Right forelimb (tissue), 1 donor: ENCODE measurements around the gene MAD1L1.

ENCODE experiments used
- DNase-seq: peaks from one replicate; pipeline ENCODE4 v3.0.0-alpha.2; 2018

MAD1L1 gene

GRCh38 chr7:2019711-2020511, 212.8 kb downstream of the MAD1L1 start:
- peak; percentile 67 for DNase-seq

- DNase-seq, result no peak
Observed at GRCh38 chr7:2019461-2019710, 213.4 kb downstream of the MAD1L1 start.

- peak; percentile 75 for DNase-seq
Observed at GRCh38 chr7:2018569-2019460, 213.9 kb downstream of the MAD1L1 start.

GRCh38 chr7:2017914-2018568, 214.7 kb downstream of the MAD1L1 start:
- peak; percentile 45 for DNase-seq

- DNase-seq, result peak; percentile 15
Observed at GRCh38 chr7:2017481-2017891, 215.3 kb downstream of the MAD1L1 start.

- peak; percentile 31 for DNase-seq
Observed at GRCh38 chr7:2016761-2017480, 215.8 kb downstream of the MAD1L1 start.

- peak; percentile 39 for DNase-seq
Observed at GRCh38 chr7:2016021-2016631, 216.6 kb downstream of the MAD1L1 start.

GRCh38 chr7:2015251-2015871, 217.4 kb downstream of the MAD1L1 start:
- peak; percentile 32 for DNase-seq

GRCh38 chr7:2014391-2015241, 218.1 kb downstream of the MAD1L1 start:
- DNase-seq, result peak; percentile 42

GRCh38 chr7:2013381-2014311, 219.1 kb downstream of the MAD1L1 start:
- DNase-seq, result peak; percentile 41

GRCh38 chr7:2012981-2013380, 219.8 kb downstream of the MAD1L1 start:
- peak; percentile 80 for DNase-seq

GRCh38 chr7:2012044-2012900, 220.5 kb downstream of the MAD1L1 start:
- DNase-seq, result no peak

- no peak for DNase-seq
Observed at GRCh38 chr7:2011266-2012043, 221.3 kb downstream of the MAD1L1 start.

- DNase-seq, result no peak
Observed at GRCh38 chr7:2010551-2011265, 222.0 kb downstream of the MAD1L1 start.

GRCh38 chr7:2010101-2010500, 222.6 kb downstream of the MAD1L1 start:
- DNase-seq, result no peak

GRCh38 chr7:2009541-2010001, 223.2 kb downstream of the MAD1L1 start:
- DNase-seq, result peak; percentile 52

- peak; percentile 44 for DNase-seq
Observed at GRCh38 chr7:2008936-2009540, 223.7 kb downstream of the MAD1L1 start.
